HCT116 (cell line): ENCODE measurements around the gene NARF. TPM values are rescaled to one million over a fixed set of nuclear protein-coding genes. Genes with fewer than 3 reads are reported as not detected.
"Not testable (repeated sequence)": the region's sequence is repeated elsewhere in the genome, so short reads cannot be mapped to it uniquely, and the experiment has no call there.

Experiments used
- ATAC-seq: fragments of 200-7000 bp; cut with Tn5 transposase; 2 replicates; pipeline ENCODE4 v1.9.1; 2020; ENCODE audit warnings: mild to moderate bottlenecking, moderate library complexity
- BruUV-seq: library from RNA; stranded (reverse); fragments of 400-500 nt; replicated peaks from 2 replicates; lab custom pipeline; 2021; lab: Mats Ljungman, UMichigan
- CTCF ChIA-PET: fragments of 300-600 bp; sonication (Branson Sonifier 250); formaldehyde crosslinking; loops from one replicate; lab custom pipeline; 2021; ENCODE audit warnings: antibody characterized with exemption; lab: Charles Lee
- POLR2A ChIA-PET: fragments of 300-600, 350-600 bp; sonication (Branson Sonifier 250); formaldehyde crosslinking; loops from one replicate; lab custom pipeline; 2021; ENCODE audit warnings: antibody characterized with exemption; lab: Charles Lee
- RAD21 ChIA-PET, 2 experiments: fragments of 300-600 bp; sonication (Branson Sonifier 250); formaldehyde crosslinking; loops; one replicate each; lab custom pipeline; 2023; ENCODE audit warnings: low total read pairs in 2 of 2; ENCODE audit not compliant: uncharacterized antibody in 2 of 2, unreplicated experiment in 2 of 2, low non-redundant PET in 1 of 2; lab: Charles Lee
- DNase-seq: peaks from one replicate; pipeline ENCODE4 v3.0.0-alpha.2; 2010; ENCODE audit warnings: low read depth, low spot score
- H2AFZ ChIP-seq: fragments of 200-600 bp; shearing (Covaris generic), sonication (generic); 2 replicates; pipeline ENCODE4 v1.6.1; 2017; ENCODE audit warnings: low read depth, mixed run types, mixed read lengths, antibody characterized with exemption, low read length; ENCODE audit not compliant: poor library complexity, severe bottlenecking
- H3K27ac ChIP-seq: 2 replicates; pipeline ENCODE4 v1.5.1; 2012; ENCODE audit warnings: low read depth, low read length
- H3K27me3 ChIP-seq: fragments of 200-600 bp; sonication (generic); 2 replicates; pipeline ENCODE4 v1.6.1; 2016; ENCODE audit warnings: mixed run types, low read length, mixed read lengths; ENCODE audit not compliant: insufficient read depth
- H3K36me3 ChIP-seq, 2 experiments: fragments of 200-500 bp in 1 of 2; fragments of 200-600 bp in 1 of 2; sonication (Bioruptor generic) in 1 of 2; sonication (generic) in 1 of 2; 2 replicates each; pipeline versions ENCODE4 v1.5.1 to v1.6.1; 2014 to 2016; ENCODE audit warnings: low read length in 2 of 2, inconsistent platforms in 1 of 2, mixed read lengths in 1 of 2, mixed run types in 1 of 2; ENCODE audit not compliant: insufficient read depth in 2 of 2, control insufficient read depth in 1 of 2
- H3K4me1 ChIP-seq, 2 experiments: fragments of 200-600 bp in 1 of 2; sonication (generic) in 1 of 2; 2 replicates each; pipeline versions ENCODE4 v1.5.1 to v1.6.1; 2012 to 2017; ENCODE audit warnings: low read length in 2 of 2, inconsistent platforms in 1 of 2, mild to moderate bottlenecking in 1 of 2, mixed read lengths in 1 of 2, mixed run types in 1 of 2, moderate library complexity in 1 of 2; ENCODE audit not compliant: insufficient read depth in 2 of 2, control insufficient read depth in 1 of 2
- H3K4me2 ChIP-seq: fragments of 200-600 bp; sonication (generic); 2 replicates; pipeline ENCODE4 v1.6.1; 2017; ENCODE audit warnings: mixed run types, low read length, mixed read lengths
- H3K4me3 ChIP-seq, 2 experiments: fragments of 200-600 bp in 1 of 2; sonication (generic) in 1 of 2; replicated peaks in 1 of 2; 2 replicates each; pipeline ENCODE4 v1.5.1; 2011 to 2016; ENCODE audit warnings: low read length in 2 of 2, control low read depth in 1 of 2, low read depth in 1 of 2, mild to moderate bottlenecking in 1 of 2, mixed read lengths in 1 of 2, mixed run types in 1 of 2
- H3K79me2 ChIP-seq: fragments of 200-600 bp; sonication (generic); 2 replicates; pipeline ENCODE4 v1.6.1; 2017; ENCODE audit warnings: mild to moderate bottlenecking, mixed run types, low read length, moderate library complexity, mixed read lengths; ENCODE audit not compliant: insufficient read depth
- H3K9ac ChIP-seq: fragments of 200-600 bp; sonication (generic); 2 replicates; pipeline ENCODE4 v1.6.1; 2016; ENCODE audit warnings: low read length, mixed read lengths
- H3K9me2 ChIP-seq: fragments of 200-600 bp; sonication (generic), shearing (Covaris generic); 2 replicates; pipeline ENCODE4 v1.6.1; 2017; ENCODE audit warnings: mixed run types, mild to moderate bottlenecking, moderate library complexity; ENCODE audit not compliant: insufficient read depth
- H3K9me3 ChIP-seq, 2 experiments: fragments of 200-500 bp in 1 of 2; fragments of 200-600 bp in 1 of 2; sonication (Bioruptor generic) in 1 of 2; sonication (generic) in 1 of 2; 2 replicates each; pipeline ENCODE4 v1.6.1; 2014 to 2017; ENCODE audit warnings: low read length in 2 of 2, mixed read lengths in 2 of 2, inconsistent platforms in 1 of 2, low read depth in 1 of 2, mild to moderate bottlenecking in 1 of 2, mixed run types in 1 of 2, moderate library complexity in 1 of 2; ENCODE audit not compliant: control insufficient read depth in 1 of 2, insufficient read depth in 1 of 2
- H4K20me1 ChIP-seq: fragments of 200-600 bp; sonication (generic), shearing (Covaris generic); 2 replicates; pipeline ENCODE4 v1.6.1; 2017; ENCODE audit warnings: mixed run types, mild to moderate bottlenecking, moderate library complexity; ENCODE audit not compliant: insufficient read depth
- ATF3 ChIP-seq: IDR thresholded peaks from 2 replicates; pipeline ENCODE4 v1.6.1; 2012
- CBX3 ChIP-seq: IDR thresholded peaks from 2 replicates; pipeline ENCODE4 v1.6.1; 2012; ENCODE audit warnings: low read depth
- JUND ChIP-seq: IDR thresholded peaks from 2 replicates; pipeline ENCODE4 v1.6.1; 2012
- POLR2AphosphoS5 ChIP-seq: IDR thresholded peaks from 2 replicates; pipeline ENCODE4 v1.6.1; 2011; ENCODE audit warnings: mild to moderate bottlenecking, low read depth, low read length, moderate library complexity
- RAD21 ChIP-seq: IDR thresholded peaks from 2 replicates; pipeline ENCODE4 v1.6.1; 2012; ENCODE audit warnings: low read depth, mild to moderate bottlenecking
- SRF ChIP-seq: IDR thresholded peaks from 2 replicates; pipeline ENCODE4 v1.6.1; 2012; ENCODE audit warnings: low read depth
- TCF7L2 ChIP-seq: IDR thresholded peaks from 2 replicates; pipeline ENCODE4 v1.7.0; 2011; ENCODE audit warnings: borderline replicate concordance, inconsistent platforms; ENCODE audit not compliant: insufficient read depth, insufficient read length; ENCODE audit errors: extremely low read depth
- ZFX ChIP-seq: fragments of 450-650 bp; IDR thresholded peaks from 2 replicates; pipeline ENCODE4 v1.6.1; 2017
- ZNF274 ChIP-seq: fragments of 200-500 bp; sonication (Bioruptor generic); IDR thresholded peaks from 2 replicates; pipeline ENCODE4 v1.6.1; 2014; ENCODE audit warnings: mild to moderate bottlenecking, low read depth, low read length, inconsistent platforms
- intact Hi-C: fragments of 100-400 bp; cut with micrococcal nuclease; formaldehyde crosslinking; loops from 2 replicates; pipeline ENCODE4 v1.10.0; 2022
- total RNA-seq: library from RNA; stranded (reverse); gene quantifications from one replicate; pipeline ENCODE4 v1.2.1, GENCODE V29; 2021; ENCODE audit not compliant: unreplicated experiment

Gene NARF
- total RNA-seq, 1 experiment from 2014 or later, result 91.8 TPM

- Histone ChIP-seq H2AFZ (no peak overlapping the region), H3K9me2 (no peaks in the 10 kb centered on the region), H3K79me2 (no peaks in the 10 kb centered on the region), H3K4me2 (no peak overlapping the region), H3K9ac (no peak overlapping the region), H3K4me1 (peaks cover 0 to 3% of the 10 kb centered on the region in 2 experiments; a peak in 1 of 4 replicates), H3K27ac (no peak overlapping the region), H4K20me1 (no peaks in the 10 kb centered on the region), H3K4me3 (no peak overlapping the region), H3K27me3 (no peaks in the 10 kb centered on the region), H3K36me3 (no peaks in the 10 kb centered on the region), H3K9me3 (no peaks in the 10 kb centered on the region)
- BruUV-seq, result no TSS peak
- CTCF ChIA-PET, result interaction anchor here (1.4 kb wide), 1 partner anchor 9 kb away, joined by 6 read pairs; no protein-coding TSS in a partner anchor
- ATAC-seq, result no peak
- DNase-seq, result no peak
- TF ChIP-seq JUND, result no peak
- TF ChIP-seq ZNF274, result no peak
- no peak for TF ChIP-seq RAD21
- no peak for TF ChIP-seq ZFX
- TF ChIP-seq ATF3, result no peak
- no peak for TF ChIP-seq TCF7L2
- no peak for TF ChIP-seq POLR2AphosphoS5
- no peak for TF ChIP-seq CBX3
- POLR2A ChIA-PET, result no interaction called here
- RAD21 ChIA-PET, result no interaction called here
- intact Hi-C loops, result no loop called here
These were observed 45.3 kb downstream of the NARF start for GRCh38 chr17:82503728-82504308.

DNA sequence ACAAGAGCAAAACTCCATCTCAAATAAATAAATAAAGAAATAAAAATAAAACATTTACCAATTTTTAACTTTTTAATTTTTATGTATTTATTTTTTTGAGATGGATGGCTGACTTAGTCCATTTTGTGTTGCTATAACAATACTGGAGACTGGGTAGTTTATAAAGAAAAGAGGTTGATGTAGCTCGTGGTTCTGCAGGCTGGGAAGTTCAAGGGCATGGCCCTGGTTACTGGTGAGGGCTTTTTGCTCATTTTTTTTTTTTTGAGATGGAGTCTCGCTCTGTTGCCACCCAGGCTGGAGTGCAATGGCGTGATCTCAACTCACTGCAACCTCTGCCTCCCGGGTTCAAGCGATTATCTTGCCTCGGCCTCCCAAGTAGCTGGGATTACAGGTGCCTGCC, 46.8 kb downstream of the NARF start:
- Histone ChIP-seq H2AFZ (no peak overlapping the region), H3K79me2 (no peaks in the 10 kb centered on the region), H3K4me2 (no peak overlapping the region), H4K20me1 (no peaks in the 10 kb centered on the region), H3K27ac (no peak overlapping the region)
- no peak for ATAC-seq
- BruUV-seq, result no TSS peak
- CTCF ChIA-PET, result interaction anchor here (2.5 kb wide), 1 partner anchor 11 kb away, joined by 8 read pairs; no protein-coding TSS in a partner anchor
- no peak for TF ChIP-seq TCF7L2
- no peak for TF ChIP-seq SRF
- TF ChIP-seq JUND, result no peak
- TF ChIP-seq, all 23 proteins: peak for 0
- Histone ChIP-seq H3K27me3 (no peaks in the 10 kb centered on the region), H3K36me3 (no peaks in the 10 kb centered on the region), H3K9me3 (no peaks in the 10 kb centered on the region), H3K9ac (no peak overlapping the region), H3K9me2 (no peaks in the 10 kb centered on the region), H3K4me3 (no peak overlapping the region), H3K4me1 (peaks cover 0 to 3% of the 10 kb centered on the region in 2 experiments; a peak in 1 of 4 replicates)
- no peak for DNase-seq
- ChIA-PET POLR2A (no interaction called here), RAD21 (no interaction called here)
- intact Hi-C loops, result no loop called here

DNA sequence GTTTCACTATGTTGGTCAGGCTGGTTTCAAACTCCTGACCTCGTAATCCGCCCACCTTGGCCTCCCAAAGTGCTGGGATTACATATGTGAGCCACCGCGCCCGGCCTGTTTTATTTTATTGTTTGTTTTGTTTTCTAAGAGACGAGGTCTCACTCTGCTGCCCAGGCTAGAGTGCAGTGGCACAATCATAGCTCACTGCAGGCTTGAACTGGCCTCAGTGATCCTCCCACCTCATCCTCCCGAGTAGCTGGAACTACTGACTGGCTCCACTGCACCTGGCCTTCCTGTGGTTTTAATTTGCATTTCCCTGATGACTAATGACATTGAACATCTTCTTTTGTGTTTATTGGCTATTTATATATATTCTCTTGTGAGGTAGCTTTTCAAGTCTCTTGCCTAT, 47.9 kb downstream of the NARF start:
- H3K27ac ChIP-seq, DNase-seq, H2AFZ ChIP-seq, H3K9me2 ChIP-seq, H3K9me3 ChIP-seq, H3K36me3 ChIP-seq, ATAC-seq, BruUV-seq, H3K4me2 ChIP-seq, H4K20me1 ChIP-seq, RAD21 ChIA-PET, POLR2A ChIA-PET, H3K27me3 ChIP-seq, H3K9ac ChIP-seq, H3K4me1 ChIP-seq, H3K4me3 ChIP-seq, H3K79me2 ChIP-seq, intact Hi-C loops: not testable (repeated sequence)
- CTCF ChIA-PET, result interaction anchor here (2.5 kb wide), 1 partner anchor 12 kb away, joined by 8 read pairs; no protein-coding TSS in a partner anchor
